ENCODE measurements around the gene SDCCAG8.
"Not testable (repeated sequence)": the region's sequence is repeated elsewhere in the genome, so short reads cannot be mapped to it uniquely, and the experiment has no call there.

Gene SDCCAG8

GRCh38 chr1:243255791-243256512 is at the start of gene SDCCAG8:
TSS of gene SDCCAG8 (plus strand) at chr1:243256041. CDS start at chr1:243256174, 133 bp downstream.
- peak; percentile 100 for DNase-seq

GRCh38 chr1:243211984-243212383 is 43.9 kb upstream of the SDCCAG8 start:
- DNase-seq: not testable (repeated sequence)

- DNase-seq: no peak
These were observed 42.6 kb upstream of the SDCCAG8 start for GRCh38 chr1:243213045-243213787.

- not testable (repeated sequence) for DNase-seq
These were observed 40.5 kb upstream of the SDCCAG8 start for GRCh38 chr1:243215276-243215875.

- DNase-seq: no peak
These were observed 39.1 kb upstream of the SDCCAG8 start for GRCh38 chr1:243216741-243217140.

- DNase-seq: no peak
These were observed 38.5 kb upstream of the SDCCAG8 start for GRCh38 chr1:243217349-243217748.

GRCh38 chr1:243218059-243218458 is 37.8 kb upstream of the SDCCAG8 start:
- DNase-seq: no peak

GRCh38 chr1:243227622-243228021 is 28.2 kb upstream of the SDCCAG8 start:
- no peak for DNase-seq

GRCh38 chr1:243229526-243229925 is 26.3 kb upstream of the SDCCAG8 start:
- no peak for DNase-seq

- peak; percentile 54 for DNase-seq
These were observed 24.9 kb upstream of the SDCCAG8 start for GRCh38 chr1:243230914-243231313.

- DNase-seq: no peak
These were observed 21.9 kb upstream of the SDCCAG8 start for GRCh38 chr1:243233908-243234307.

- peak; percentile 42 for DNase-seq
These were observed 20.7 kb upstream of the SDCCAG8 start for GRCh38 chr1:243234978-243235647.

- no peak for DNase-seq
These were observed 19.1 kb upstream of the SDCCAG8 start for GRCh38 chr1:243236604-243237252.

- no peak for DNase-seq
These were observed 11.4 kb upstream of the SDCCAG8 start for GRCh38 chr1:243244432-243244841.

- DNase-seq: no peak
These were observed 8.9 kb upstream of the SDCCAG8 start for GRCh38 chr1:243246916-243247315.

GRCh38 chr1:243247901-243248300 is 7.9 kb upstream of the SDCCAG8 start:
- no peak for DNase-seq

- DNase-seq: no peak
These were observed 6.6 kb upstream of the SDCCAG8 start for GRCh38 chr1:243249214-243249613.

- DNase-seq: no peak
These were observed 5.7 kb upstream of the SDCCAG8 start for GRCh38 chr1:243250102-243250501.

- no peak for DNase-seq
These were observed 4.3 kb upstream of the SDCCAG8 start for GRCh38 chr1:243251539-243251938.

- peak; percentile 57 for DNase-seq
These were observed 2.5 kb upstream of the SDCCAG8 start for GRCh38 chr1:243253211-243253925.

GRCh38 chr1:243253926-243254232 is 2.0 kb upstream of the SDCCAG8 start:
- DNase-seq: no peak

GRCh38 chr1:243254233-243254926 is 1.5 kb upstream of the SDCCAG8 start:
- peak; percentile 88 for DNase-seq

Measured in eye (tissue), 1 donor.